Activated gamma-delta T cell (primary cell): ENCODE results near the gene FAM171A1.

Source experiments
- DNase-seq: peaks from one replicate; lab custom pipeline; 2025; lab: John Stamatoyannopoulos, UW

FAM171A1 gene

DNA sequence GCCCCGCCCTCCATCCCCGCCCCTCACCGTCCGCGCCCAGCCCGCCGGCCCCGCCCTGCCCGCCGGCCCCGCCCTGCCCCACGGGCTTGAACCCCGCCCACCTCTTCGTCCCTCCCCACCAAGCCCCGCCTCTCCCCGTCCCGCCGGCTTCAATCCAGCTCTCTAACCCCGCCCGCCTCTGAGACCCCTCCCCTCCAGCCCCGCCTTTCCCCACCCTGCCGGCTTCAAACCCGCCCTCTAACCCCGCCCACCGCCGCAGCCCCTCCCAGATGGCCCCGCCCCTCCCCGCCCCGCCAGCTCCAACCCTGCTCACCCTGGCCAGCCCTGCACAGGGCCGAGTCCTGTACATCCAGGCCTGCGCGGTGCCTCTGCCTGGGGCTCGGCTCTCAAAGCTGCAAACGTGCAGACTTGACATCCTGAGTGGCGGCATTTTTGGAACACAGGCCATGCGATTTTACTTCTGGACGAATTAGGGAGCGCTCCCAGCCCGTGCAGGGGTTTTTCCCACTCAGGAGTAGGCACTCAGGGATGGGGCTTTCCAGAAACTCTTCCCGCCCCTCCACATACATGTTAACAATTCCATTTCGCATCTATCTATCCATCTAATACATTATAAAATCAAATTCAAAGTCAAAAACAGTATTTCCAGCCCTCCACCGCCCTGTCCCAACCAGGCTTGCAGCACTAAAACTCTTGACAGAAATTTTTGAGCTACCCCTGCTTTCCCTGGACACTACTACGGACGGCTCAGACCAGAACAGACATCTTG lies 202.1 kb downstream of the FAM171A1 start:
- DNase-seq = peak; percentile 92

DNA sequence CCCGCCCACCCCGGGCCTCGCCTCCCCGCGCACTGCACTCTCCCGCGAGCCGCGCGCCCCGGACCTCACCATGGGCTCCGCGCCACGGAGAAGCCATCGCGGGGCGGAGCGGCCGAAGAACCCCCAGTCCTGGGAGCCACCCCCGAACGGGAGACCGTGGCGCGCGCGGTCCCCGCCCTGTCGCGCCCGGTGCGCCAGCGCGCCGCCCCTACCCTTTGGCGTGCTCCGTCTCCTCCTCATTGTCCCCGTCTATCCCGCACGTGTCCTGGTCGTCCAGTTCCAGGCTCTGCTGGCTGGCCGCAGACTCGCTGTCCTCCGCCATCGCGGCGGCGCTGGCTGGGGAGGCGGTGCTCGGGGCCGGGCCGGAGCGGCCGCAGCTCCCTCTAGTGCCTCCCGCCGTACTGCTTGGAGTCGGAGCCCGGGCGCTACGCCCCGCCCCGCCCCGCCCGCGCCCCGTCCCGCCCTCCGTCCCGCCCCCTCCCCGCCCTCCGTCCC lies 202.8 kb downstream of the FAM171A1 start, which contains the start of gene NMT2:
Gene NMT2, minus strand, starts transcription at position 403 of the 495 bp plus-strand sequence. Its CDS starts 81 bp downstream, at position 322.
- peak; percentile 75 for DNase-seq

DNA sequence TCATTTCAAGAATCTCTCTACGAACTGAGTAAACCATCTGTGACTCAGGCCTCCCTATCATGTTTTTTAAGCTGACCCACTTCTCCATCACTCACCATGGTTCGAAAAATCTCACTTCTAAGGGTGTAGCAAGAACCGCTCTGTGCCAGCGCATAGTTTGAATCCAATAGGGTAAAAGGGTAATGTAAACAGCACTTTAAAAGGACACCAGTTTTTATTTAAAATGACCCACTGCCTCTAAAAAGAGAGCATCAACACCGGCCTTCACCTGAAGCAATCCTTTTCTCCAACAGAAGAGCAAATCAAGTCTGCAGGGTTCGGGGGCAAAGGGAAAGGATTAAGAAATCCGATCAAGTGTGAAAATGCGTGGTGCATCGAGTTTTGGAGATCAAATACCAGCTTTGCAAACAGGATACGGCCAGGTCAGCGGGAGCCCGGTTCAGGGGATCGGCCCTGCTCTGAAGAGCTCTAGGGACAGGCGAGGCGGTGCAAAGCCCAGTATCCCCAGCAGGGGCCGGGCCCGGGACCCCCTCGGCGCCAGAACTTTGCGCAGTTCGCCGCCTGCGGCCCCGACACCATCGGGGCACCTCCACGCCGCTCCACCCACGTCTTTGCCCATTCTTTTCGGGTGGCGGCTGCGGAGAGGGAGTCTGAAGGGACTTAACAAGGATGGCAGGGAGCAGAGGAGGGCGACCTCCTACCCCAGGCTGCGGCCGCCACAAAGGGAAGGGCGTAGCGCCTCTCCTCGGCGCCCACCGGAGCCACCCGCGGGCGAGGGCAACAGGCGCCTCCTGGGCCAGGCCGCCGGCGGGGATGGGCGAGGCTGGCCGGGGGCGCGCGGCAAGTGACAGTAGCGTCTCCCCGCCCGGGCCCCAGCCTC lies 203.4 kb downstream of the FAM171A1 start:
- peak; percentile 41 for DNase-seq

DNA sequence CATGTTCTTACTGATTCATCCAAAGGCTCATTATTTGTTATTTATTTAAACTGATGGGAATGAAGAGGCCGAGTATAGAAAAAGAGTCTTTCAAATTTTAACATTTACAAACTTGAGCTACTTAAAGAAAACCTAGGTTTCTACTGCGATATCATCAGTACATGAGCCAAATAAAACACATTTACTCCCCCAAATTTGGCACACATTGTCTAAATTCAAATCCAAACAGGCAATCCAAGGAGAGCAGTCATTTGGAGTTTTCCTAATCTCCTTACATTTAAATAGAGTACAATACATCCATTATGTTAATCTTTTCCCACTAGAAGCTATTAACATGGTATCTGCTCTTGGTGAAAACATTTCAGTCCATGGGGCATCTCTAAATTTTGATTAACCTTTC lies 204.8 kb downstream of the FAM171A1 start:
- no peak for DNase-seq

DNA sequence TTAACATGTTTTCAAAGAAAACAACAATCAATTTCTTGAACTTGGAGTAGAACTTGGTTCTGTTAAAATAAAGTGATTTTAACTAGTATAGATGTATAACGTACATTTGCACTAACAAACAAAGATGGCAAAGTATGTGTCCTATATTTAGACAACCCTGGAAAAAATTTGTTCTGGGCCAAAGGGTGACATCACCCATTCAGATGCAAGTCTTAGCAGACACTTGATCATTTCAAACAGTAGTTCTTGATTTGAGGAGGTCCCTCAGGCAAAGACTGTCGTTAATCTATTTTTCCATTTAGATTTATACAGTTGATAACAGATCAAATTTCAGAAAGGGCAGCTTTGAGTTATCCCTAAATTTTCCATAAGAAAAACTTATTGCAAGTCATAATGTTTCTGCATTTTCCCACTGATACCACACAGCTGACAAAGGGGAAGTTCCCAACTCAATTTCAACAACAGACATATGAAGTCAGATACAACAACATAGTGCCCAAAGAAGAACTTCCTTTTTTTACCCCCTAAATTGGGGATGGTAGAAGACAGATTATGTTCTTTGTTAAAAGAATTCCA lies 207.7 kb downstream of the FAM171A1 start:
- no peak for DNase-seq
